HG03571 (cell line): Measurements from ENCODE around the gene SPON1.
A peak's percentile ranks its signal among the peaks of the same experiment; 100 is the strongest.

Experiments used
- ATAC-seq: cut with Tn5 transposase; IDR thresholded peaks from one replicate; pipeline ENCODE4 v1.9.1; 2021; ENCODE audit not compliant: unreplicated experiment

SPON1 gene

DNA sequence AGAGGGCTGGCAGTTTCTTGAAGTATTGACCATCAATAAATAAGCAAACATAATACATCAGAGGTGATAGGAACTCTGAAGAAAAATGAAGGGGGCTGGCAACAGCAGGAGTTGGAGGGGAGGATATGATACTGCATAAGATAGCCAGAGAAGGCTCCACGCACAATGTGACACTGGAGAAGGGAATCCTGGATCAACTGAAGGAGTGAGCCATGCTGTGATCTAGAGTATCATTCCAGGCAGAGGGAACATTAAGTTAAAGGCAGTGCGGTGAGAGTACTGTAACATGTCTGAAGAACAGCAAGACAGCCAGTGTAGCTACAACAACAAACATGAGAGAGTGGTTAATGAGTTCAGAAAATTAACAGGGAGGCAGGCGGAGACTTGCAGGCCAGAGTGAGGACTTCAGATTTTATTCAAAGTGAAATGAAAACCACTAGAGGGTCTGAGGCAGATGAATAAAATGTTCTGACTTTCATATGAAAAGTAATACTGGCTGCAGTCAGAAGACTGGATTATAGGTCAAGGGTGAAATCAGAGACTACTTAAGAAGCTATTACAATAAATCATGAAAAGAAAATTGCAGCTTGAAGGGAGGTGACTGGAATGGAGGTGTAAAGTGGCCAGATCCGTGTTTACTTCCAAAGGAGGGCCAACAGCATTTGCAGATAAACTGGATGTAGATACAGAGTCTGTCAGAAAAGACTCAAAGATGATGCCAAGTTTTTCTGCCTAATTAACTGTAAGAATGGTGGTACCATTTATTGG lies 347.1 kb downstream of the SPON1 start:
- ATAC-seq, result no peak

- ATAC-seq, result no peak
These were observed 348.2 kb downstream of the SPON1 start for GRCh38 chr11:14310679-14311078.

- no peak for ATAC-seq
These were observed 350.4 kb downstream of the SPON1 start for GRCh38 chr11:14312736-14313438.

DNA sequence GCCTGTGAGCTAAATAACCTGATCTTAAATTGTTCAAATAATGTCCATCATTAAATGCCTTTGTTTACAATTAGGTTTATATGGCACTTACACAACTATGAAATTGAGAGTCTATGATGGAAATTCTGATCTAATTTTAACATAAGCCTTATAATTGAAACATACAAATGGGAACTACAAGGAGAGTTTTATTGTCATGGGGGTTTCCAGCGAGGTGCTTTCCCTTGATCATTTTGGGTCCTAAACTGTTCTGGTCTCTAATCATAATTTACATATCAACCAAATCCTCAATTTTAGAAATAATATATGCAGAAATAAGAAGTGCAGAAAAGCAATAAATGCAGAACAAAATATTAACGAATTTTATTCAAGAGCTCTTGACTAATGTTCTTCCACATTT lies 351.6 kb downstream of the SPON1 start:
- no peak for ATAC-seq

- ATAC-seq, result peak; percentile 28
These were observed 352.6 kb downstream of the SPON1 start for GRCh38 chr11:14315130-14315529.
